Progenitor cell of endocrine pancreas (in vitro differentiated cells): ENCODE results near the gene CNN3. TPM values are rescaled to one million over a fixed set of nuclear protein-coding genes. Genes with fewer than 3 reads are reported as not detected.
A peak's percentile ranks its signal among the peaks of the same experiment; 100 is the strongest.

Experiments used
- DNase-seq: peaks from one replicate; pipeline ENCODE4 v3.0.0; 2021; ENCODE audit warnings: low spot score; ENCODE audit not compliant: unreplicated experiment
- H3K27ac Mint-ChIP-seq: 2 replicates; pipeline ENCODE4 v1.8.0; 2021; ENCODE audit warnings: mild to moderate bottlenecking, moderate library complexity, mixed read lengths
- H3K27me3 Mint-ChIP-seq: 2 replicates; pipeline ENCODE4 v1.8.0; 2021; ENCODE audit warnings: mixed read lengths
- H3K36me3 Mint-ChIP-seq: 2 replicates; pipeline ENCODE4 v1.8.0; 2022; ENCODE audit warnings: mixed read lengths; ENCODE audit not compliant: insufficient read depth
- H3K4me1 Mint-ChIP-seq: 2 replicates; pipeline ENCODE4 v1.8.0; 2021; ENCODE audit warnings: low read depth, mixed read lengths
- H3K4me3 Mint-ChIP-seq: 2 replicates; pipeline ENCODE4 v1.8.0; 2021; ENCODE audit warnings: low read depth, mild to moderate bottlenecking, moderate library complexity, mixed read lengths
- H3K9me3 Mint-ChIP-seq: 2 replicates; pipeline ENCODE4 v1.8.0; 2021; ENCODE audit warnings: low read depth, mixed read lengths
- CTCF ChIP-seq: fragments of 200-600 bp; sonication (generic); IDR thresholded peaks from one replicate; pipeline ENCODE4 v1.5.0; 2021; ENCODE audit warnings: antibody characterized with exemption, mild to moderate bottlenecking; ENCODE audit not compliant: unreplicated experiment
- total RNA-seq: library from RNA; stranded (reverse); gene quantifications from 2 replicates; pipeline ENCODE4 v1.2.1, GENCODE V29; 2021

CNN3 gene
- total RNA-seq, 1 donor from 2014 or later: 342 TPM

GRCh38 chr1:94905207-94905606, 21.7 kb downstream of the CNN3 start:
- Mint-ChIP-seq H3K4me3 (no peak overlapping the region), H3K27me3 (no peaks in the 10 kb centered on the region), H3K36me3 (peaks cover 32% of the 10 kb centered on the region), H3K27ac (no peak overlapping the region), H3K9me3 (no peaks in the 10 kb centered on the region), H3K4me1 (peaks cover 26% of the 10 kb centered on the region)
- no peak for DNase-seq
- TF ChIP-seq CTCF: no peak

- no peak for DNase-seq
- Mint-ChIP-seq H3K36me3 (peaks cover 26% of the 10 kb centered on the region), H3K9me3 (no peaks in the 10 kb centered on the region), H3K27ac (peak overlapping the region; percentile 44), H3K27me3 (no peaks in the 10 kb centered on the region), H3K4me3 (no peak overlapping the region), H3K4me1 (peaks cover 15% of the 10 kb centered on the region)
- TF ChIP-seq CTCF: no peak
These were observed 23.5 kb downstream of the CNN3 start for GRCh38 chr1:94903280-94904009.

GRCh38 chr1:94901841-94902240, 25.1 kb downstream of the CNN3 start:
- Mint-ChIP-seq H3K9me3 (no peaks in the 10 kb centered on the region), H3K4me3 (no peak overlapping the region), H3K36me3 (peaks cover 21% of the 10 kb centered on the region), H3K27me3 (no peaks in the 10 kb centered on the region), H3K27ac (no peak overlapping the region), H3K4me1 (peaks cover 14% of the 10 kb centered on the region)
- DNase-seq: no peak
- no peak for TF ChIP-seq CTCF

GRCh38 chr1:94899756-94900155, 27.2 kb downstream of the CNN3 start:
- Mint-ChIP-seq H3K9me3 (no peaks in the 10 kb centered on the region), H3K27ac (no peak overlapping the region), H3K4me3 (no peak overlapping the region), H3K27me3 (no peaks in the 10 kb centered on the region), H3K4me1 (peaks cover 17% of the 10 kb centered on the region), H3K36me3 (peaks cover 21% of the 10 kb centered on the region)
- no peak for TF ChIP-seq CTCF
- no peak for DNase-seq

- peaks cover 18% of the 10 kb centered on the region for H3K4me1 Mint-ChIP-seq
- H3K4me3 Mint-ChIP-seq: no peak overlapping the region
- DNase-seq: no peak
- H3K36me3 Mint-ChIP-seq: peaks cover 29% of the 10 kb centered on the region
- TF ChIP-seq CTCF: no peak
- H3K9me3 Mint-ChIP-seq: no peaks in the 10 kb centered on the region
- H3K27ac Mint-ChIP-seq: peak overlapping the region; percentile 33
- H3K27me3 Mint-ChIP-seq: no peaks in the 10 kb centered on the region
These were observed 28.2 kb downstream of the CNN3 start for GRCh38 chr1:94898491-94899385.
